Vagina (tissue), 2 donors: ENCODE data around the gene TSPAN5. TPM values are rescaled to one million over a fixed set of nuclear protein-coding genes. Genes with fewer than 3 reads are reported as not detected.

ENCODE experiments used
- DNase-seq, 2 donors: peaks; one replicate each; pipeline ENCODE4 v3.0.0-alpha.2; 2017; ENCODE audit errors: extremely low spot score in 2 of 2
- H3K27ac ChIP-seq: fragments of 200-600 bp; sonication (generic); one replicate; pipeline ENCODE4 v1.5.1; 2019
- H3K27me3 ChIP-seq: fragments of 200-600 bp; sonication (generic); one replicate; pipeline ENCODE4 v1.5.1; 2019
- H3K36me3 ChIP-seq, 2 donors: fragments of 200-600 bp; sonication (generic); one replicate each; pipeline ENCODE4 v1.5.1; 2017 to 2019
- H3K4me1 ChIP-seq: fragments of 200-600 bp; sonication (generic); one replicate; pipeline ENCODE4 v1.5.1; 2019
- H3K4me3 ChIP-seq, 2 donors: fragments of 200-600 bp; sonication (generic); 1 replicate in 1 of 2; 2 replicates in 1 of 2; pipeline ENCODE4 v1.5.1; 2016 to 2019
- H3K9me3 ChIP-seq: fragments of 200-600 bp; sonication (generic); one replicate; pipeline ENCODE4 v1.5.1; 2019
- POLR2A ChIP-seq, 2 donors: fragments of 450-650 bp; IDR thresholded peaks; one replicate each; pipeline ENCODE4 v1.6.1; 2017; ENCODE audit warnings: antibody characterized with exemption in 2 of 2, mild to moderate bottlenecking in 2 of 2, moderate library complexity in 2 of 2
- POLR2AphosphoS5 ChIP-seq, 2 donors: sonication (generic); formaldehyde crosslinking; IDR thresholded peaks; one replicate each; pipeline ENCODE4 v1.9.0; 2017; ENCODE audit warnings: antibody characterized with exemption in 2 of 2, mild to moderate bottlenecking in 2 of 2, low read depth in 1 of 2; ENCODE audit not compliant: insufficient read depth in 1 of 2
- intact Hi-C: fragments of 100-400 bp; cut with DNase I; formaldehyde crosslinking; loops from one replicate; pipeline ENCODE4 v1.15.1; 2023
- total RNA-seq: library from RNA; depleted of rRNA; stranded (reverse); fragments of >200 nt; gene quantifications from one replicate; pipeline ENCODE4 v1.2.3, GENCODE V29; 2016
- TF ChIP-seq, protein P1 (sequence below), 3 experiments: fragments of 450-650 bp in 2 of 3; fragments of 200-600 bp in 1 of 3; sonication (generic) in 1 of 3; IDR thresholded peaks; one replicate each; pipeline ENCODE4 v1.5.1; 2017 to 2019; ENCODE audit warnings: antibody characterized with exemption in 3 of 3, mild to moderate bottlenecking in 2 of 3, moderate library complexity in 2 of 3

Gene TSPAN5
- total RNA-seq, 1 donor from 2014 or later = 15.5 TPM

DNA sequence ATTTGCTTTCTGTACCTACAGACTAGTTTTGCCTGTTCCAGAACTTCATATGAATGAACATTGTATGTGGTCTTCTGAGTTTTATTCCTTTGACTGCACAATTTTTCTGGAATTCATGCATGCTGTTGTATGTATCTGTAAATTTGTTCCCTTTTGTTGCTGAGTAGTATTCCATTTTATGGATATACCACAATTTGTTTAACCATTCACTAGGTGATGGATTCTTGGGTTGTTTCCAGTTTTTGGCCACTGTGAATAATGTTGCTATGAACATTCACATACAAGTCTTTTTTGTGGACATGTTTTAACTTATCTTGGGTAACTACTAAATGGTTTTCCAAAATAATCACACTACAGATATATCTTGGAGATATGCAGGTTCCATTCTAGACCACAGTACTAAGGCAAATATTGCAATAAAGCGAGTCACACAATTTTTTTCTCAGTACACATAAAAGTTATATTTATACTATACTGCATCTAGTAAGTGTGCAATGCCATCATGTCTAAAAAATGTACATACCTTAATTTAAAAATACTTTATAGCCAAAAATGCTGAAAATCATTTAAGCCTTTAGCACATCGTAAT is 58.7 kb downstream of the TSPAN5 start:
- H3K9me3 ChIP-seq = no peaks in the 10 kb centered on the region
- no peaks in the 10 kb centered on the region for H3K36me3 ChIP-seq
- intact Hi-C loops = no loop called here
- H3K4me1 ChIP-seq = peaks cover 8% of the 10 kb centered on the region
- no peak overlapping the region for H3K27ac ChIP-seq
- no peak for DNase-seq
- H3K27me3 ChIP-seq = no peaks in the 10 kb centered on the region
- TF ChIP-seq POLR2A (IDR thresholded peaks at IDR 0.05) (no peak), POLR2AphosphoS5 (IDR thresholded peaks at IDR 0.05; ENCODE audit: insufficient read depth in 1 of 2, low read depth in 1 of 2) (no peak)
- TF ChIP-seq, protein P1, sequence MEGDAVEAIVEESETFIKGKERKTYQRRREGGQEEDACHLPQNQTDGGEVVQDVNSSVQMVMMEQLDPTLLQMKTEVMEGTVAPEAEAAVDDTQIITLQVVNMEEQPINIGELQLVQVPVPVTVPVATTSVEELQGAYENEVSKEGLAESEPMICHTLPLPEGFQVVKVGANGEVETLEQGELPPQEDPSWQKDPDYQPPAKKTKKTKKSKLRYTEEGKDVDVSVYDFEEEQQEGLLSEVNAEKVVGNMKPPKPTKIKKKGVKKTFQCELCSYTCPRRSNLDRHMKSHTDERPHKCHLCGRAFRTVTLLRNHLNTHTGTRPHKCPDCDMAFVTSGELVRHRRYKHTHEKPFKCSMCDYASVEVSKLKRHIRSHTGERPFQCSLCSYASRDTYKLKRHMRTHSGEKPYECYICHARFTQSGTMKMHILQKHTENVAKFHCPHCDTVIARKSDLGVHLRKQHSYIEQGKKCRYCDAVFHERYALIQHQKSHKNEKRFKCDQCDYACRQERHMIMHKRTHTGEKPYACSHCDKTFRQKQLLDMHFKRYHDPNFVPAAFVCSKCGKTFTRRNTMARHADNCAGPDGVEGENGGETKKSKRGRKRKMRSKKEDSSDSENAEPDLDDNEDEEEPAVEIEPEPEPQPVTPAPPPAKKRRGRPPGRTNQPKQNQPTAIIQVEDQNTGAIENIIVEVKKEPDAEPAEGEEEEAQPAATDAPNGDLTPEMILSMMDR (IDR thresholded peaks at IDR 0.05) = no peak
- no peak overlapping the region for H3K4me3 ChIP-seq

DNA sequence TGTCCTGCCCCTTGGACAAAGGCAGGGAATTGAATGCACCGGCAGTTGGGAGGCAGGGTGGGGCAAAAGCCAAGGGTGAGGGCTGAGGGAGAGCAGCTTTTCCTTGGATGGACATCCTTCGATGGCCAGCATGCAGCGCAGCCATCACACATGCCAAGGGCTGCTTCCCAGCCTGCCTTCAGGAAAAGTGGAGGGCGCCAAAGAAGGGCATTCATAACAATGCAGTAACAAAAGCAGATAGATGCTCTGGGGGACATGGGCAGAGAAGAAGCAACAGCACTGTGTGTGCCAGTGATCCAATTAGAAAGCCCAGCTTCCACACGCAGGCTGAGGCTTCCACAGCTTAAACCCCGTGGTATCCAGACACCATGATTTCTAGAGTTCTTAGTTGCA is 71.5 kb downstream of the TSPAN5 start:
- intact Hi-C loops = no loop called here
- Histone ChIP-seq H3K27ac (no peak overlapping the region), H3K4me1 (peaks cover 17% of the 10 kb centered on the region)

DNA sequence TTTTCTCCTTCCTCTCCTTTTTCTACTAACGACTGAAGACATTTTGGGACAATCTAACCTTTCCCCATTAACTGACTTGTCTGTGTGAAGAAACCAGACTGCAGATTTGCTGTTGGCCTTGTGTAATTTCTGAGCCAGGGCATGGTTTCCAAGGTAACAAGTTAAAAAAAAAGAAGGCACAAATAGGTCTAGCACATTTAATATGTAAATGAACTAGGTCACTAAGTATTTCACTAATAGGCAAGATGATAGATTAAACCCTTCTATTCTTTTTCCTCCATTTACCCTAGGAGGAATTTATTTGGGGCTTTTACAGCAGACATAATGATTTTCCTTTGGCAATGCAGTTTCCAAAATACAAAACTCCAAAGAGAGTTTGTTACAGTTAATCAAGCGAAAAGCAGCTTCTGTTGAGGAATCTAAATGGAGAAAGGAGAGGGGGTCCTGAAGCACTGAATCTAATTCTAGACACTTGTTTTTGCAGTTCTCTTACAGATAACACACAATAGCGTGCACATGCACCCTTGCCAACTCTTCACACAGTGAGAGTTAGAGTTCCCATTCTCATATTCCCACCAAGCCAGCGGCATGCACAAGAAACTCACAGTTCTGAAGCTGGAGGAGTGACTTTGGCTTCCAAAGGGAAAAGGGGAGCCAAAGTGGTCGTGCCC is 72.0 kb downstream of the TSPAN5 start:
- TF ChIP-seq POLR2AphosphoS5 (IDR thresholded peaks at IDR 0.05; ENCODE audit: insufficient read depth in 1 of 2, low read depth in 1 of 2) (no peak), POLR2A (IDR thresholded peaks at IDR 0.05) (no peak)
- TF ChIP-seq, protein P1 (IDR thresholded peaks at IDR 0.05) = no peak
- Histone ChIP-seq H3K27ac (no peak overlapping the region), H3K4me1 (peaks cover 20% of the 10 kb centered on the region), H3K9me3 (no peaks in the 10 kb centered on the region), H3K36me3 (no peaks in the 10 kb centered on the region), H3K27me3 (no peaks in the 10 kb centered on the region), H3K4me3 (no peak overlapping the region)
- intact Hi-C loops = no loop called here
- no peak for DNase-seq

More for the DNA sequence above, 71.5 kb downstream of the TSPAN5 start:
- Histone ChIP-seq H3K27me3 (no peaks in the 10 kb centered on the region), H3K36me3 (no peaks in the 10 kb centered on the region), H3K9me3 (no peaks in the 10 kb centered on the region), H3K4me3 (no peak overlapping the region)
- TF ChIP-seq POLR2AphosphoS5 (IDR thresholded peaks at IDR 0.05; ENCODE audit: insufficient read depth in 1 of 2, low read depth in 1 of 2) (no peak), POLR2A (IDR thresholded peaks at IDR 0.05) (no peak)
- TF ChIP-seq, protein P1 (IDR thresholded peaks at IDR 0.05) = no peak
- peak in 1 of 2 donors; percentile 58 for DNase-seq

DNA sequence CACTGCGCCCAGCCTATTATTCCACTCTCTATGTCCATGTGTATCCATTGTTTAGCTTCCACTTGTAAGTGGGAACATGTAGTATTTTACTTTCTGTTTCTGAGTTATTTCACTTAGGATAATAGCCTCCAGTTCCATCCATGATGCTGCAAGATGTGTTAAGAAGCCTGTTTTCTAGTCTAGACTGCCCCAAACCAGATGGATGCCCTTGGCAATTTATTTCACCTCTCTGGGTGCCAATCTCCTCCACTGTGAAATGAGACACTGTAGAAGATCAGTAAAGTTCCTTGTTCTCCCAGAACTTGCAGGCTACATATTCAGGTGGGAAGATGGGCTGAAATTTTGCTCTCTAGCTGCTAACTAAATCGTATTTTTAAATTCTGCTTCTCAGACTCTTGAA is 72.8 kb downstream of the TSPAN5 start:
- Histone ChIP-seq H3K36me3 (no peaks in the 10 kb centered on the region), H3K27me3 (no peaks in the 10 kb centered on the region), H3K4me1 (peaks cover 28% of the 10 kb centered on the region), H3K27ac (no peak overlapping the region), H3K4me3 (no peak overlapping the region), H3K9me3 (no peaks in the 10 kb centered on the region)
- peak in 1 of 2 donors; percentile 69 for DNase-seq
- intact Hi-C loops = no loop called here
- TF ChIP-seq, protein P1 (IDR thresholded peaks at IDR 0.05) = no peak
- no peak for TF ChIP-seq POLR2AphosphoS5 (IDR thresholded peaks at IDR 0.05; ENCODE audit: insufficient read depth in 1 of 2, low read depth in 1 of 2)
- TF ChIP-seq POLR2A (IDR thresholded peaks at IDR 0.05) = no peak

DNA sequence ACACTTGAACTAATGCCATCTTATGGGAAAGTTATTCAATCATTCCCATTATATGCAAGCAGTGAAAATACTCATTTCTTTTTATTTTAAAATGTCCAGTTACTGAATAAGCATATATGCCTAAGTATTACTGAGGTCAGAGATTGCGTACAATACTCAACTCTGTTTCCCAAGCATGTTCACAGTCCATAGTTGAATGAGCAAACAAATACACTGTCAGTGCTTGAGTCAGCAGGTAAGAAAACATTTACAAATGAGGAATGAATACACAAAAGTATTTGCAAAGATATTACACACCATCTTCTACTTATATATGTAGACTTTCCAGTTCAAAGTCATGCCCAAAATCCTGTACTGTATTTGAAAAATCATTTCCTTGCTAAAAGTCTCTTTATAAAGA is 74.1 kb downstream of the TSPAN5 start:
- H3K27me3 ChIP-seq = no peaks in the 10 kb centered on the region
- intact Hi-C loops = no loop called here
- H3K4me3 ChIP-seq = no peak overlapping the region
- H3K36me3 ChIP-seq = peaks cover 0 to 5% of the 10 kb centered on the region in 2 donors
- H3K27ac ChIP-seq = no peak overlapping the region
- TF ChIP-seq, protein P1 (IDR thresholded peaks at IDR 0.05) = no peak
- DNase-seq = no peak
- peaks cover 35% of the 10 kb centered on the region for H3K4me1 ChIP-seq
- no peaks in the 10 kb centered on the region for H3K9me3 ChIP-seq
